ENCODE results near the gene DNMT1. TPM values are rescaled to one million over a fixed set of nuclear protein-coding genes. Genes with fewer than 3 reads are reported as not detected.
"Not testable (repeated sequence)": the region's sequence is repeated elsewhere in the genome, so short reads cannot be mapped to it uniquely, and the experiment has no call there.

Gene DNMT1
- total RNA-seq, 1 donor from 2014 or later: 39.4 TPM

DNA sequence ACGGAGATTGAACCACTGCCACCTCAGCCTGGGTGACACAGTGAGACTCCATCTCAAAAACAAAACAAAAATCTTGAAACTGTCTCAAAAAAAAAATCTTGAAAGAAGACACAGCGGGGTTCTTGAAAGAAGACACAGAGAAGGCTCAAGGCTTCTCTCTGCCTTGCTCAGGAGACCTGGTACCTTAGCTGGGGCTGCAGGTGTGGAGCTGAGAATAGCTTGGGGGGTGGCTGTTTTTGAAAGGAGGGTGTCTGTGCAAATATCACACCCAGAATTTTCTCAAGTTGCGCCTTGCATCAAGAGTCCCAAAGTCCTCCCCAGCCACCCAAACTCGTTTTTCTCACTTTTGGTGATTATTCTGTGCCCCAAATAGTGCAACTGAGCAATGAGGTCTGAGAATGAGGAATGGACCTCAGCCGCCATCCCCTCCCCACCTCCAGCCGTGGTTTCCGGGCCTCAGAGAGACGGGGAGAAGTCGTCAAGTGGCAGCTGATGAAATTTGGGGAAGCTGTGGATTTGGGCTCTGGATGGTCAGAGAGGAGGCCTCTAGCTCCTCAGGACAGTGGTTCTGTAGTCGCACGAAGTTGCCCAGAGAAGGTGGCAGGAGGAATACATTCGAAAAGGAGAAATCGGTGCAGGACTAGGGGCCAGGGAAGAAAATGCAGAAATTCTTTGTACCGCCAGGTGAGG is 27.6 kb upstream of the DNMT1 start:
- no peak for DNase-seq (ENCODE audit: low read depth, low spot score)

DNA sequence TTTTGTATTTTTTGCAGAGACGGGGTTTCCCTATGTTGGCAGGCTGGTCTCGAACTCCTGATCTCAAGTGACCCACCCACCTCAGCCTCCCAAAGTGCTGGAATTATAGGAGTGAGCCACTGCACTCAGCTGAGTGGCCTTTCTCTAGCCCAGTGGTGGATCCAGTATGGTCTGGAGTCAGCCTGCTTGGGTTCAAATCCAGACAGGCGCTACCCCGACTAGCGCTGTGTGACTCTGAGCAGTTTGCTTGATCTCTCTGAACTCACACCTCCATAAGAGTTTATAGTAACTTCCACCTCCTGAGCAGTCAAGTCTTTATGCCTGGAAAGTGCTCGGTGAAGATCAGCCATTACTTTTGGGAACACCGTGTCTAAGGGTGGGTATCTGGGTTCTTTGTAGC is 25.9 kb upstream of the DNMT1 start:
- no peak for DNase-seq (ENCODE audit: low read depth, low spot score)

DNA sequence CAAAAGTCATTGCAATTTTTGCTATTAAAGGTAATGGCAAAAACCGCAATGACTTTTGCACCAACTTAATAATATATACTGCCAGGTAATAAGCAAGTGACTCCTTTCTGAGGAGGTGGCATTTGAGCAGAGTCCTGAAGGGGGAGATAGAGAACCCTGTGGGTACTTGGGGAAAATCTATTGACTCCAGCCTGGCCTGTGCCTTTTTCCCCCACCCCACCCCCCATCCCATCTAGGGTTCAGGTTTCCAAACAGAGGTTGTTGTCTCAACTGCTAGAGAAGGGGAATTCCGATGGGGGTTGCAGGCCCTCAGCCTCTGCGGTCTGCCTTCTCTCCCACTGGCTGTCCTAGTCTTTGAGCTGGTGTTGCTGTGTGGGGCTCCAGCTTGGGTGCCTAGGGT is 24.9 kb upstream of the DNMT1 start:
- no peak for DNase-seq (ENCODE audit: low read depth, low spot score)

DNA sequence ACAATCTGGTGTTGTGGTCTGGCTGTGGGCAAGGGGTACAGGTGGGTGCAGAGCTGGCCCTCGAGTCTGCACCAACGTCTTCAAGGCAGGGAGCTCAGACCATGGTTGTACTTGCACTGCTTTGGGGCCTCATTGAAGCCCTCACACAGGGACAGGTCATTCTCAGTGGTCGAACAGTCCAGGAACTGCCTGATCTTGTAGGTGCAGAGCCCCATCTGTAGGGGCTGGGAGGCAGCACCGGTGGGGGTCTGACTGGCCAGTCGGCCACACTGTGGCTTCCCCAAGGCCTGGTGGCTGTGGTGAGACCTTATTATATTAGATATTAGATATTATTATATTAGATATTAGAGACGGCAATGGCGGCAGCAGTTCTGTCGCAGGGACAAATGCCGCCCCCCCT is 22.3 kb upstream of the DNMT1 start:
- no peak for DNase-seq (ENCODE audit: low read depth, low spot score)

DNA sequence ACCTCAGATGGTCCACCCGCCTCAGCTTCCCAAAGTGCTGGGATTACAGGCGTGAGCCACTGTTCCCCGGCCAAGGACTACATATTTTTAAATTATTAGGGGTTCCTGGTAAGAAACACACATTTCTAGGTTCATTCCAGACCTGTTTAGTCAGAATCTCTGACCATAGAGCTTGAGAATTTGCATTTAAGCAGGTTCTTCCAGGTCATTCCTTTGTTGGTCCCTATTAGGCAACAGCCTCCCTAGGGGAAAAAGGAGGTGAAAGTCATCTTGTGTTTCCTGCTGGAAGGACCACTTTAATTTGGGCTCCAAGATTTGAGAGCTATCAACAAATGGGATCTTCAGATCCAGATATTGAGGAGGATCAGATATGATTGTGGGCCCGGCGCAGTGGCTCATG is 20.0 kb upstream of the DNMT1 start:
- DNase-seq (ENCODE audit: low read depth, low spot score): no peak

DNA sequence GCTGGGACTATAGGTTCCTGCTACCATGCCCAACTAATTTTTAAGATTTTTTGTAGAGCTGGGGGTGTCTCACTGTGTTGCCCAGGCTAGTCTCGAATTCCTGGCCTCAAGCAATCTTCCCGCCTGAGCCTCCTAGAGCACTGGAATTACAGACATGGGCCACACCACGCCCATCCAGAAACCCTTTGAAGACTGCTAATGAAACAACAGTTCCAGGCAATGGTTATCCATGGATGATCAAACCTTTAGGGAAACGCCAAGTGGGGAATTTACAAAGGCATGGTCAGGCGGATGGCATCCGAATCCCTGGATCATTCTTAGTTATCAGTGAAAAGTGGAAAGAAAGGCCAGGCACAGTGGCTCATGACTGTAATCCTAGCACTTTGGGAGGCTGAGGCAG is 16.9 kb upstream of the DNMT1 start:
- no peak for DNase-seq (ENCODE audit: low read depth, low spot score)

DNA sequence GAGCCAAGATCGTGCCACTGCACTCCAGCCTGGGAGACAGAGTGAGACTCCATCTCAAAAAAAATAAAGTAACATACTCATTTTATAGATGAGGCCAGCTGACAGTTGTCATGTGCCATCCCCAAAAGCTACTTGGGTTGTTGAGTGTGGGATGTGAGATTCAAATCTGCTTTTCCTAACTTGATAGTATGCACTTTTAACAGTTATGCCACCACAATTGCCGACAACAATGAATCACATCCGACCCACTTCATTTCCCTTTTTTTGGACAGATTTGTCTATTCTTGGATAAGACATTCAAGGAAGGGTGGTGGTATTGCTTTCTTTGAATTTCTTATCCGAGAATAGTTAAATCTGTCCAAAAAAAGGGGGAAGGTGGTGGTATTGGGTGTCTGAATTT is 16.3 kb upstream of the DNMT1 start:
- no peak for DNase-seq (ENCODE audit: low read depth, low spot score)

DNA sequence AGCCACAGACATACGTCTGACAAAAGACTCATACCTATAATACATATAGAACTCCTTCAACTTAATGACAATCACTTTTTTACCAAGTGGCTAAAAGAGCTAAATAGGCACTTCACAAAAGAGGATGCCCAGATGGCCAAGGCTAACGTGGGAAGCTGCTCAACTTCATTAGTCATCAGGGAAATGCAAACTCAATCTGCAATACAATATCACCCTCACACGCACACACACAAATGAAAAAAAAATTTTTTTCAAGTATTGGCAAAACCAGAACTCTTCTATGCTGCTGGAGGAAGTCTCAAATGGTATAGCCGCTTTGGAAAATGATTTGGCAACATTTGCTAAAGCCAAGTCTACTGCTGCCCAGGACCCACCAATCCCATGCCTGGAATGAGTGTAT is 14.6 kb upstream of the DNMT1 start:
- peak; percentile 19 for DNase-seq (ENCODE audit: low read depth, low spot score)

DNA sequence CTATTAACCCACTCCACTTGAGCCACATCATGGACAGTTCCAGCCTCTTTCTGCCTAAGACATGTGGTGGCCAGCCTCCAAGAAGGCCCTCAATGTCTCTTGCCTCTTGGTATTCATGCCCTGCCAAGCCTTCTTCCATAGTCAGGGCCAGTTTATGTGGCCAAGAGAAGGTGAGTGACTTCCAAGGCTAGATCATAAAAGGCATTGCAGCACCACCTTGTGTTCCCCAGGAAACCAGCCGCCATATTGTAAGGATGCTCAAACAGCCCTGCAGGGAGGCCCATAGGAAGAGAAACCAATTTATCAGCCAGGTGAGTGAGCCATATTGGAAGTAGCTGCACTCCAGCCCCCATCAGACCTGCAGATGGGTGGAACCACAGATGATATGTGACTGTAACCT is 12.3 kb upstream of the DNMT1 start:
- DNase-seq (ENCODE audit: low read depth, low spot score): no peak

DNA sequence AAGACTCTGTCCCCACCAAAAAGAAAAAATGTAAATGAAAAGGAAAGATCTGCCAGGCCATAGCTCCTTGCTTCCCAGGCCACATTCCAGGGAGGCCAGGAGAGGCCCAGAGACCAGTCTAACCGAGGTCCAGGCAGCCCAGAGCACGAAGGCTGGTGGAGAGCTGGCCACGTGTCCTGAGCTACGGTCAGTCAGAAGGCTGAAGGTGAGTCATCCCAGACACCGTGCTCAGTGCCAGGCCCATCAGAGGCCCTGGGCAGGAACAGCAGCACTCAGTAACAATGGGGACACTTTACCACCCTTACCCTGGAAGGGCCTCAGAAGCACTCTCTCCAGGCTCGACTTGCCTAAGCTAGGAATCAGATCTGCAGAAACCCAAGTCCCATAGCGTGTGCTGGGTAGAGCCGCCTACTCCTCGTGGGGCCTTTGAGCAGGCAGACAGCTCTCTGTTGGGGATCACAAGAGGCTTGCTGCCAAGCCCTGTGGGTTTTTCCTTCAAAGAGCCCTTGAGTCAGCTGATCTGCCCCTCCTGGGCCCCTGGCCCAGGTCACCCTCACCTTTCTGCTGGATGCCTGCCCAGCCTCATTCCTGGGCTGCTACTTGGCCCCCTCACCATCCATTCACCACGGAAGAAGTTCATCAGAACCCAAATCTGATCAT is 11.6 kb upstream of the DNMT1 start:
- no peak for DNase-seq (ENCODE audit: low read depth, low spot score)

DNA sequence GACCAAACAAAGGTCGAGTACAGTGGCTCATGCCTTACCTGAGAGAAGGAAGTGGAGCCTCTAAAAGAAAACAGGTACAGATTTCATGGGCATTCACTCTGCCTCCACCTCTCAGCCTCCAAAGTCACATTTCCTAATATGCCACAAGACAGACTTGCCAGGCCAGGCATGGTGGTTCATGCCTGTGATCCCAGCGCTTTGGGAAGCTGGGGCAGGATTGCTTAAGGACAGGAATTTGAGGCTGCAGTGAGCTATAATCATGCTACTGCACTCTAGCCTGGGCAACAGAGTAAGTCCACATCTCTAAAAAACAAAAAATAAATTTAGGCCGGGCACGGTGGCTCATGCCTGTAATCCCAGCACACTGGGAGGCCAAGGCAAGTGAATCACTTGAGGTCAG is 10.9 kb upstream of the DNMT1 start:
- DNase-seq (ENCODE audit: low read depth, low spot score): no peak

DNA sequence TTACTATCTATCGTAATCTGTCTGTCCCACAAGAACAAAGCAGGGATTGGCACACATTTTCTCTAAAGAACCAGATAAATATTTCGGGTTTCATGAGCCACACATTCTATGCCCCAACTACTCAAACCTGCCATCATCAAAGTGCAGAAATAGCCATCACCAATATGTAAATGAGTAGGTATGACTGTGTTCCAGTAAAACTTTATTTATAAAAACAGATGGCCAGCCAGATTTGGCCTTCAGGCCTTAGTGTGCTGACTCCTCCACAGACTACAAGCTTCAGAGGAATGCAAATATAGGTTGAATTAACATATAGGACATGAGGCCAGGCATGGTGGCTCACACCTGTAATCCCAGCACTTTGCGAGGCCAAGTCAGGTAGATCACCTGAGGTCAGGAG is 8.9 kb upstream of the DNMT1 start:
- DNase-seq (ENCODE audit: low read depth, low spot score): no peak

DNA sequence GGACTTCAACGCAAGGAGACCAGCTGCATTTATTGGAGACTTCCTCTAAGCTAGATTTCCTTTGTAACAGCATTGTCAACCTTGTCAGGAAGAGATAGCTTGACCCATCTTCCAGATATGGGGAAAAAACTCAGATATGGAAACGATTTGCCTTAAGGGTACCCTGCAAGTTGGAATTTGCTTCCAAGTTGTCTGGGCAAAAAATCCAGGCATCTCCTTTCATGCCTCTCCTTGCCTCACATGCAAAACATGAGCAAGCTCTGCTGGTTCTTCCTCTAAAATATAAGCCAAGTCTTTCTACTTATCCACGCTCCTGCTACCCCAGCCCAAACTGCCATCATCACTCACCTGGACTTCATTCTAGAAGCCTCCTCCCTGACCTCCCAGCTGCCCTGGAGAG is 6.4 kb upstream of the DNMT1 start:
- DNase-seq (ENCODE audit: low read depth, low spot score): no peak

DNA sequence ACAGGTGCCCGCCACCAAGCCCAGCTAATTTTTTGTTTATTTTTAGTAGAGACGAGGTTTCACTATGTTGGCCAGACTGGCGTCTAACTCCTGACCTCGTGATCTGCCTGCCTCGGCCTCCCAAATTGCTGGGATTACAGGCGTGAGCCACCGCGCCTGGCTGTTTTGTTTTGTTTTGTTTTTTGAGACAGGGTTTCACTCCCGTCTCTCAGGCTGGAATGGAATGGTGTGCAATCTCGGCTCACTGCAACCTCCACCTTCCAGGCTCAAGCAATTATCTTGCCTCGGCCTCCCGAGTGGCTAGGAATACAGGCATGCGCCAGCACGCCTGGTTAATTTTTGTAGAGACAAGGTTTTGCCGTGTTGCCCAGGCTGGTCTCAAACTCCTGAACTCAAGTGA is 5.3 kb upstream of the DNMT1 start:
- DNase-seq (ENCODE audit: low read depth, low spot score): not testable (repeated sequence)

DNA sequence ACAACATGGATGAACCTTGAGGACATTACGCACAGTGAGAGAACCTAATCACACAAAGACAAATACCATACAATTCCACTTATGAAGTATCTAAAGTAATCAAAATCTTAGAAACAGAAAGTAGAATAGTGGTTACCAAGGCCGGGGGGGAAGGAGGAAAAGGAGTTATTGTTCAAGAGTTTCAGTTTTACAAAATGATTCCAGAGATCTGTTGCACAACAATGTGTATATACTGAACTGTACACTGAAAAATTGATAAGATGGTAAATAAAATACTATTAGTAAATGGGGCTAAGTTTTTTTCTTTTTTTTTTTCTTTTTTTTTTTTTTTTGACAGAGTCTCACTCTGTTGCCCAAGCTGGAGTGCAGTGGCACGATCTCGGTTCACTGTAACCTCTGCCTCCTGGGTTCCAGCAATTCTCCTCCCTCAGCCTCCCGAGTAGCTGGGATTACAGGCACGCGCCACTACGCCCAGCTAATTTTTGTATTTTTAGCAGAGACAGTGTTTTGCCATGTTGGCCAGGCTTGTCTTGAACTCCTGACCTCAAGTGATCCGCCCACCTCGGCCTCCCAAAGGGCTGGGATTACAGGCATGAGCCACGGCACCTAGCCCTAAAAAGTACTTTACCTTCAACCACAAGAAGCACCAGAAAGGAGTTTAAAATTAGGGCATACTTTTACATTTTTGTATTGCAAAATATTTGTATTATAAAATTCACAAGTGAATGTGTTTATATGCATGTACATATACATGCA is 4.3 kb upstream of the DNMT1 start:
- not testable (repeated sequence) for DNase-seq (ENCODE audit: low read depth, low spot score)

DNA sequence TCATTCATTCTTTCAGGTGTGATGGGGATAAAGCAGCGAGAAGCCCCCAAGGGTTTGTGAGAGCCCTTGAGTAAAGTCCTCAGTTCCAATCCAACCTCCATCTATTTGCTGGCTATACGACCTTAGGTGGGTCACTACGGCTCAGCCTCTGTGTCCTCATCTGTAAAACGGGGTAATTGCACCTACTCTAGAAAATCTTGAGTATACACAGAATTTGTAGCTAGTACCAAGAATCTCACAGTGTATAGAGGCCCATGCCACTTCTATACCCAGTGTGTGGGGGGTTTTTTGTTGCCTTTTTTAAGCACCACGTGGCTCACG is 406 bp upstream of the DNMT1 start:
- no peak for DNase-seq (ENCODE audit: low read depth, low spot score)

DNA sequence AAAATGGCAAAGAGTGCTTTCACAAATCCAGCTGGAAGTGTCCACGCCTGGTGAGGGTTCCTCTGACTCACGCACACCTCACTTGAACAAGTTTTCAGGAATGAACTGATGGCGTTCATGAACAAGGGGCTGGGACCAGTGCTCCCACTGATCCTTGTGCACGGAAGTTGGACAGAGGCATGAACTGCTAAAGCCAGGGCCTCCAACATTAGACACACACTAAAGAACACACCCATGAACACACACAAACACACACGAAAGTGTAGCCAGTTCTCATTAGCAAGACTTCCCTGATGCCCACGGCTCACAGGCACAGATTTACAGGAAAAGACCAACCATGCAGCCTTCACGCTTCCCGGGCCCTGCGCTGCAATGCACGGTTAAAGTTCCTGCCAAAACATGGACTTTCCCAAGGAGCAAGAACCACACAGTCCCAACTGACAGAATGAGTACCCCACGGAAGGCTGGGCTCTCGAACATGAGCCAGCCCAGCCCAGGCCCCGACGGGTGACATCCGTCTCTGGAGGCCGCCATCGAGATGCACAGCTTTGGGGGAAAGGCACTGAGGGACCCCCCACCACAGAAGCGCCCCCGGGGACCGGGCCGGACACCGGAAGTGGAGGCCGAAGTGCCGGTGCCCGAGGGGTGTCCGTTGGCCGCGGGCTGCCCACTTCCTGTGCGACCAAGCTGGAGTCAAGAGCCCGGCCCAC is 808 bp downstream of the DNMT1 start:
- DNase-seq (ENCODE audit: low read depth, low spot score): no peak

DNA sequence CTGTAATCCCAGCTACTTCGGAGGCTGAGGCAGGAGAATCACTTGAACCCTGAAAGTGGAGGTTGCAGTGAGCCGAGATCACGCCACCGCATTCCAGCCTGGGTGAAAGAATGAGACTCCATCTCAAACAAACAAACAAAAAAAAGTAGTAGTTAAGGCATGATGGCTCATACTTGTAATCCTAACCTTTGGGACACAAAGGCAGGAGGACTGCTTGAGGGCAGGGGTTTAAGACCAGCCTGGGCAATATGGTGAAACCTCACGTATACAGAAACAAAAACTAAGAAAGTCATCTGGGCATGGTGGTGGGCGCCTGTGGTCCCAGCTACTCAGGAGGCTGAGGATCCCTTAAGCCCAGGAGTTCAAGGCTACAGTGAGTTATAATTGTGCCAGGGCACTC is 1.8 kb downstream of the DNMT1 start:
- DNase-seq (ENCODE audit: low read depth, low spot score): no peak

DNA sequence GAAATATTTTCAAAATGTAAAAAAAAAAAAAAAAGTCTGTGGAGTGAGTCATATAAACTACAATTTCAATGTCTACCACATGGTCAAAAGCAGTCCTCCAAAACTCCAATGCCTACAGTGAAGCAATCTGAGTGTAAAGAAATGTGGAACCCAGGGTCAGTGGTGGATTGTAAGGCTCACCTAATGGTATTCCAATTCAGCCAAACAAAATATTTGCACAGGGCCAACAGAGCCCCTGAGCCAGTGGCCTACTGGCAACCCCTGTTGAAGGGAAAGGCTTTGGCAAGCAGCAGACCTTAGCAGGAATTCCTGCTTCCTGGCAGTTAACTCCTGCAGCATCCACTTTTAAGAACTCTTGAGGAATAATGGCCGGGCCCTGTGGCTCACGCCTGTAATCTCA is 3.4 kb downstream of the DNMT1 start:
- DNase-seq (ENCODE audit: low read depth, low spot score): peak; percentile 87

DNA sequence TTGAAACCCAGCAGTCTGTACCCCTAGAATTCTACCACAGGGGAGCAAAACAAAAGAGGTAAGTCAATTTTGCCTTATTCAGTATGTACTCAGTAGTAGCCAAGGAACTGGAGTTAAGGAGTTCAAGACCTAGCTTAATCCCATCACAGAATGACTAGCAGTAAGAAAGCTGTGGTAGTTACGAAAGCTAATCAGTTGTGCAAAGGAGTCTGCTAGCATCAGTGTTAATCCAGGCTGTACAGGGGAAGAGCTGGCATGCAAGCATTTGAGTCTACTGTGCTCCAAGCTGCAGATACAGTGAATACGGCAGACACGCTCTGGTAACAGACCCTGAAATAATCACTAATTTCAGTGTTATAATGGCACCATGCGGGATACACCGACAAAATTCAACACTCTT is 4.7 kb downstream of the DNMT1 start:
- DNase-seq (ENCODE audit: low read depth, low spot score): no peak

DNA sequence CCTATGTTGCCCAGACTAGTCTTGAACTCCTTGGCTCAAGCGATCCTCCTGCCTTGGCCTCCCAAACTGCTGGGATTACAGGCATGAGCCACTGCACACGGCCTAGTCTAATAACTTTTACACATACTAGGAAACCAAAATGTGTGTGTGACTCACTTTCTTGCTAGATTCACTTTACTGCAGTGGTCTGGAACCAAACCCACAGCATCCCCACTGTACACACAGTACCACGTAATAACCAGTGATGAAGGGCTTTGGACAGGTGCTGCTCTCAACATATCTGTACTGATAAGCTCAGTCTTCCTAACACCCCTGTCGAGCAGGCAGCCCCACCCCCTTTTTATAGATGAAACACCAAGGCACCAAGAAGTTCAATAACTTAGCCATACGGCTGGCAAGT is 5.1 kb downstream of the DNMT1 start:
- DNase-seq (ENCODE audit: low read depth, low spot score): no peak

DNA sequence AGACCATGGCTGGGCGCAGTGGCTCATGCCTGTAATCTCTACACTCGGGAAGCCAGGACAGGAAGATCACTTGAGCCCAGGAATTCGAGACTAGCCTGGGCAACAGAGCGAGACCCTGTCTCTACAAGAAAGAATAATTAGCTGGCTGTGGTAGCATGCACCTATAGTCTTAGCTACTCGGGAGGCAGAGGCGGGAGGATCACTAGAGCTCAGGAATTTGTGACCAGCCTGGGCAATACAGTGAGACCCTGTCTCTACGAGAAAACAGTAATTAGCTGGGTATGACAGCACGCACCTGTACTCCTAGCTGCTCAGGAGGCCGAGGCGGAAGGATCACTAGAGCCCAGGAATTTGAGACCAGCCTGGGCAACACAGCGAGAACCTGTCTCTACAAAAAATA is 7.4 kb downstream of the DNMT1 start:
- DNase-seq (ENCODE audit: low read depth, low spot score): no peak
